ENCODE data around the gene CD82. TPM values are rescaled to one million over a fixed set of nuclear protein-coding genes. Genes with fewer than 3 reads are reported as not detected.
"Not testable (repeated sequence)": the region's sequence is repeated elsewhere in the genome, so short reads cannot be mapped to it uniquely, and the experiment has no call there.

CD82 gene
- polyA plus RNA-seq, 3 donors, result 40.8 to 89.0 (median 43.0) TPM

DNA sequence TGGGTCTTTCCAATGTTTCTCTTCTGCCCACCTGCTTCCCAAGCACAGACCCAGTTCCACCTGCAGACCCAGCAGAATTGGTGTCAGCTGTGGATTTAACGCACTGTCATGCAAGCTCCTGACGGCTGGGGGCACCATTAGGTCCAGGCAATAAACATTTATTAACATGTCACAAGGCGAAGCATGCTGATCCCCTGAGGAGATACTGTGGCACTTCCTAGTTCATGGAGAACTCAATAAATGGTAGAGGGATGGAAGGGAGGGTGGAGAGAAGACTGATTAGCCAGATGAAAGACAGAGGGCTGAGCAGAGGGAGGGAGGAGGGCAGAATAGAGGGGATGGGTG, 93.0 kb downstream of the CD82 start:
- DNase-seq, result no peak
- H3K4me3 Mint-ChIP-seq, result no peak overlapping the region
- 50% methylated on average over 2 of the region's 3 CpGs for WGBS (ENCODE audit: insufficient coverage)
- no peaks in the 10 kb centered on the region for H4K20me1 ChIP-seq (ENCODE audit: insufficient read depth, low read length)
- H3K36me3 ChIP-seq (replicated peaks in 1 of 2; ENCODE audit: control insufficient read depth in 1 of 2, insufficient read depth in 2 of 2, low read length in 2 of 2), result no peaks in the 10 kb centered on the region
- H3K4me1 ChIP-seq (ENCODE audit: control insufficient read depth in 1 of 2, insufficient read depth in 2 of 2, low read length in 2 of 2), result no peaks in the 10 kb centered on the region
- H3K27me3 Mint-ChIP-seq (ENCODE audit: low read depth in 3 of 3), result peaks cover 5 to 14% (median 11%) of the 10 kb centered on the region in 3 donors
- H3K27ac ChIP-seq (ENCODE audit: low read depth in 1 of 2, low read length in 2 of 2), result no peak overlapping the region
- no peaks in the 10 kb centered on the region for H3K36me3 Mint-ChIP-seq
- H3K79me2 ChIP-seq (ENCODE audit: insufficient read depth, low read length), result no peaks in the 10 kb centered on the region
- no peak overlapping the region for H2AFZ ChIP-seq (ENCODE audit: insufficient read depth, low read depth, low read length, poor library complexity, severe bottlenecking)
- H3K9ac ChIP-seq (ENCODE audit: insufficient read depth, low read length, poor library complexity, severe bottlenecking), result no peak overlapping the region
- H3K27me3 ChIP-seq (ENCODE audit: control insufficient read depth in 2 of 2, insufficient read depth in 2 of 2, low read length in 2 of 2), result no peaks in the 10 kb centered on the region
- H3K4me3 ChIP-seq (replicated peaks in 1 of 3; ENCODE audit: low read depth in 2 of 3, low read length in 3 of 3), result no peak overlapping the region
- H3K27ac Mint-ChIP-seq, result no peak overlapping the region
- peaks cover 0 to 13% (median 3%) of the 10 kb centered on the region in 7 donors for H3K9me3 Mint-ChIP-seq
- H3K4me2 ChIP-seq (replicated peaks; ENCODE audit: extremely low read depth, low read length, poor library complexity, severe bottlenecking), result no peak overlapping the region
- intact Hi-C loops (cut with micrococcal nuclease), result no loop called here
- TF ChIP-seq, protein P1, sequence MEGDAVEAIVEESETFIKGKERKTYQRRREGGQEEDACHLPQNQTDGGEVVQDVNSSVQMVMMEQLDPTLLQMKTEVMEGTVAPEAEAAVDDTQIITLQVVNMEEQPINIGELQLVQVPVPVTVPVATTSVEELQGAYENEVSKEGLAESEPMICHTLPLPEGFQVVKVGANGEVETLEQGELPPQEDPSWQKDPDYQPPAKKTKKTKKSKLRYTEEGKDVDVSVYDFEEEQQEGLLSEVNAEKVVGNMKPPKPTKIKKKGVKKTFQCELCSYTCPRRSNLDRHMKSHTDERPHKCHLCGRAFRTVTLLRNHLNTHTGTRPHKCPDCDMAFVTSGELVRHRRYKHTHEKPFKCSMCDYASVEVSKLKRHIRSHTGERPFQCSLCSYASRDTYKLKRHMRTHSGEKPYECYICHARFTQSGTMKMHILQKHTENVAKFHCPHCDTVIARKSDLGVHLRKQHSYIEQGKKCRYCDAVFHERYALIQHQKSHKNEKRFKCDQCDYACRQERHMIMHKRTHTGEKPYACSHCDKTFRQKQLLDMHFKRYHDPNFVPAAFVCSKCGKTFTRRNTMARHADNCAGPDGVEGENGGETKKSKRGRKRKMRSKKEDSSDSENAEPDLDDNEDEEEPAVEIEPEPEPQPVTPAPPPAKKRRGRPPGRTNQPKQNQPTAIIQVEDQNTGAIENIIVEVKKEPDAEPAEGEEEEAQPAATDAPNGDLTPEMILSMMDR (IDR thresholded peaks at IDR 0.05), result no peak
- no peaks in the 10 kb centered on the region for H3K9me3 ChIP-seq (replicated peaks in 1 of 2; ENCODE audit: control insufficient read depth in 1 of 2, insufficient read depth in 1 of 2, low read length in 2 of 2)
- H3K4me1 Mint-ChIP-seq, result peaks cover 9% of the 10 kb centered on the region

GRCh38 chr11:44659641-44660040, 94.2 kb downstream of the CD82 start:
- no peak overlapping the region for H3K4me3 ChIP-seq (replicated peaks in 1 of 3; ENCODE audit: low read depth in 2 of 3, low read length in 3 of 3)
- H3K27me3 Mint-ChIP-seq (ENCODE audit: low read depth in 3 of 3), result peaks cover 5 to 14% (median 11%) of the 10 kb centered on the region in 3 donors
- no peaks in the 10 kb centered on the region for H4K20me1 ChIP-seq (ENCODE audit: insufficient read depth, low read length)
- H3K4me2 ChIP-seq (replicated peaks; ENCODE audit: extremely low read depth, low read length, poor library complexity, severe bottlenecking), result no peak overlapping the region
- H3K9me3 ChIP-seq (replicated peaks in 1 of 2; ENCODE audit: control insufficient read depth in 1 of 2, insufficient read depth in 1 of 2, low read length in 2 of 2), result no peaks in the 10 kb centered on the region
- H3K27ac ChIP-seq (ENCODE audit: low read depth in 1 of 2, low read length in 2 of 2), result no peak overlapping the region
- no peaks in the 10 kb centered on the region for H3K36me3 Mint-ChIP-seq
- no peak overlapping the region for H3K4me3 Mint-ChIP-seq
- H3K9ac ChIP-seq (ENCODE audit: insufficient read depth, low read length, poor library complexity, severe bottlenecking), result no peak overlapping the region
- no peak for DNase-seq
- H2AFZ ChIP-seq (ENCODE audit: insufficient read depth, low read depth, low read length, poor library complexity, severe bottlenecking), result no peak overlapping the region
- no peaks in the 10 kb centered on the region for H3K4me1 ChIP-seq (ENCODE audit: control insufficient read depth in 1 of 2, insufficient read depth in 2 of 2, low read length in 2 of 2)
- H3K36me3 ChIP-seq (replicated peaks in 1 of 2; ENCODE audit: control insufficient read depth in 1 of 2, insufficient read depth in 2 of 2, low read length in 2 of 2), result no peaks in the 10 kb centered on the region
- no peak overlapping the region for H3K27ac Mint-ChIP-seq
- H3K79me2 ChIP-seq (ENCODE audit: insufficient read depth, low read length), result no peaks in the 10 kb centered on the region
- H3K9me3 Mint-ChIP-seq, result peaks cover 0 to 13% (median 3%) of the 10 kb centered on the region in 7 donors
- peaks cover 9% of the 10 kb centered on the region for H3K4me1 Mint-ChIP-seq
- TF ChIP-seq, protein P1 (IDR thresholded peaks at IDR 0.05), result no peak
- H3K27me3 ChIP-seq (ENCODE audit: control insufficient read depth in 2 of 2, insufficient read depth in 2 of 2, low read length in 2 of 2), result no peaks in the 10 kb centered on the region
- 30% methylated on average over 3 of the region's 4 CpGs for WGBS (ENCODE audit: insufficient coverage)
- intact Hi-C loops (cut with micrococcal nuclease), result no loop called here

GRCh38 chr11:44660535-44660934, 95.1 kb downstream of the CD82 start:
- H3K79me2 ChIP-seq (ENCODE audit: insufficient read depth, low read length); H3K4me2 ChIP-seq (replicated peaks; ENCODE audit: extremely low read depth, low read length, poor library complexity, severe bottlenecking); H3K4me3 Mint-ChIP-seq; H3K36me3 ChIP-seq (replicated peaks in 1 of 2; ENCODE audit: control insufficient read depth in 1 of 2, insufficient read depth in 2 of 2, low read length in 2 of 2); H3K9ac ChIP-seq (ENCODE audit: insufficient read depth, low read length, poor library complexity, severe bottlenecking); H3K27me3 ChIP-seq (ENCODE audit: control insufficient read depth in 2 of 2, insufficient read depth in 2 of 2, low read length in 2 of 2); DNase-seq; H3K4me3 ChIP-seq (replicated peaks in 1 of 3; ENCODE audit: low read depth in 2 of 3, low read length in 3 of 3); H3K9me3 ChIP-seq (replicated peaks in 1 of 2; ENCODE audit: control insufficient read depth in 1 of 2, insufficient read depth in 1 of 2, low read length in 2 of 2); H3K4me1 ChIP-seq (ENCODE audit: control insufficient read depth in 1 of 2, insufficient read depth in 2 of 2, low read length in 2 of 2); H2AFZ ChIP-seq (ENCODE audit: insufficient read depth, low read depth, low read length, poor library complexity, severe bottlenecking); H4K20me1 ChIP-seq (ENCODE audit: insufficient read depth, low read length); intact Hi-C loops (cut with micrococcal nuclease); H3K4me1 Mint-ChIP-seq; H3K36me3 Mint-ChIP-seq; H3K27ac ChIP-seq (ENCODE audit: low read depth in 1 of 2, low read length in 2 of 2): not testable (repeated sequence)
- Mint-ChIP-seq H3K9me3 (peaks cover 0 to 13% (median 3%) of the 10 kb centered on the region in 7 donors), H3K27ac (peak overlapping the region in 1 of 7 donors; percentile 68), H3K27me3 (ENCODE audit: low read depth in 3 of 3) (peaks cover 5 to 14% (median 11%) of the 10 kb centered on the region in 3 donors)
- 88% methylated on average over 1 of the region's 3 CpGs for WGBS (ENCODE audit: insufficient coverage)

Data from CD14-positive monocyte (primary cell).